ENCODE results near the gene UGT1A9.
A peak's percentile ranks its signal among the peaks of the same experiment; 100 is the strongest.
"Not testable (repeated sequence)": the region's sequence is repeated elsewhere in the genome, so short reads cannot be mapped to it uniquely, and the experiment has no call there.

UGT1A9 gene

DNA sequence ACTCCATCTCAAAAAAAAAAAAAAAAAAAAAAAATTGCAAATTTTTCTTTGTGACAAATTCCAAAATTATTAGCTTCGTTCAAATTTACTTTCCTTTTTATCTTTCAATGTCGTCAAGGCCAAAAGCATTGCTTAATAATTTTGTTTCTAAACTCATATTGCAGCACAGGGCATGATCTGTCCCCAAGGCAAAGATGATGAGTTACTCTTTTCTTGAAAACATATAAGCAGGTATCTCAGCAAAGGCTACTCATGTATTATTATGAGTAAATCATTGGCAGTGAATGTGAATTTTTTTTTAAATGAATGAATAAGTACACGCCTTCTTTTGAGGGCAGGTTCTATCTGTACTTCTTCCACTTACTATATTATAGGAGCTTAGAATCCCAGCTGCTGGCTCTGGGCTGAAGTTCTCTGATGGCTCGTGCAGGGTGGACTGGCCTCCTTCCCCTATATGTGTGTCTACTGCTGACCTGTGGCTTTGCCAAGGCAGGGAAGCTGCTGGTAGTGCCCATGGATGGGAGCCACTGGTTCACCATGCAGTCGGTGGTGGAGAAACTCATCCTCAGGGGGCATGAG, 9.9 kb downstream of the UGT1A9 start, which contains the start of gene UGT1A7:
TSS of gene UGT1A7 (plus strand) at position 381 of the 579 bp plus-strand sequence. CDS start at position 418, 37 bp downstream.
- no peak for DNase-seq

- DNase-seq, result no peak
Observed at GRCh38 chr2:233684640-233685039, 12.9 kb downstream of the UGT1A9 start.

DNA sequence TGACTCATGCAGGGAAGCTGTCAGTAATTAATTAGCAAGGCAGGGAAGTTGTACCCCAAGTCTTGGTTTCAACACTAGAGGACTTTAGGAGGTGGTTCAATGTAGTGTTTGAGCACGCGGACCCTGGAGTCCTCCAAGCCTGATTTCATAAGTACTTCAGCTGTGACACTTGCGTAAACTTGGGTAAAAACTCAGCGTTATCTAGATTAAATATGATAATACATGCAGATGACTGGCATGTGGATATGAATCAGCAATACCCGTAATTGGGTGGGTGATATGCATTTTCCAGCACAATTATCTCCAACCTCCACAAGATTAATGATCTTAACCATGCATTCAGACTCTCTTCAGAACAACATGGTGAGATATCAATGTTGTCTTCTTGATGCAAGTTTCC, 15.2 kb downstream of the UGT1A9 start:
- DNase-seq, result peak; percentile 86

DNA sequence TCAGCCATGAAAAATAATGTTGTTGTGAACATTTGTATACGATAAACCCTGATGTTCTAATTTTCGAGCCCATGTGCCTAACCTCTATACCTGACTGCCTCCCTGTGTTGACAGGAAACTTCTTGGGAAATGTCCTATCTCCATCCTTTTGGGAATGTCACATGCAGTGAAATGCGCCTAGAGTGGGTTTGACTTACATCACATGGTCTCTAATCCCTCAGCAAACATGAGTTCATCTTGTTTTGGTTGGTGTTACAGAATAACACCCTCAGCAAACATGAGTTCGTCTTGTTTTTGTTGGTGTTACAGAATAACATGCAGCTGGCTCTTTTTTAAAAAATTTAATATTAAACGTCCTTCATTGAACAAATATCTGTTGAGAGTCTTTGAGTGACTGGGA, 16.6 kb downstream of the UGT1A9 start:
- DNase-seq, result no peak

DNA sequence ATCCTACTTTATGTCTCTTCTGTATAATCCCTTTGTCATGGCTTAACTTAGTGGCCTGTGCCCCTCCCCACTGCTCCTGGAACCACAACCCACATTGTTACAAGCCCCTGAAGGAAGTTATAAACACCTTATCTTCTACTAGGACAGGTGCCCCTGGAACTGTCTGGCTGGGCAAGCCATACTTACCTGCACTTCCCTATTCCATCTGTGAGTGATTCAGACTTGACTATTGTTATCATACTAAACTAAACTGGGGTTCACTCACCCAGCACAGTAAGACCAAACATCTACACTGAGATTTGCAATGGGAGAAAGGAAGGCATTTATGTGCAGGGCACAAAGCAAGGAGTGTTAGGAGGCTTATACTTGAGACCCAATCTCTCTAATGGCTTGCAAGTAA, 17.3 kb downstream of the UGT1A9 start:
- DNase-seq, result peak; percentile 32

GRCh38 chr2:233689501-233689900, 17.8 kb downstream of the UGT1A9 start:
- DNase-seq, result peak; percentile 69

DNA sequence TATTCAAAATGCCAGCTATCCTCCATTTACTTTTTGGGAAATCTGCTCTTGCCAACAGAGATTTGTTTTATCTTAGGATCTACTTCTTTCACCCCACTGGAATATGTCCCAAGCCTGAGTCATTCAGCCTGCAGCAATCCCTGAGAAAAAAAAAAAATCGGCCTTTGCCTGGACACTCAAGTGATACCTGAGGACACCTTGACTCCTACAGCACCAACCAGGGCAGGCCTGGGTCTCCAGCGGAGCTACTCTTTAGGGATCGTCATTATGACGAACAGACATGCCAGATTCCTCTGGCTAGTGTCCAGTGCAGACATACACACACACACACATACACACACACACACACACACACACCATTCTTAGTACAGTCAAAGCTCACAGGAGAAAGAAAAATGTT, 18.7 kb downstream of the UGT1A9 start:
- no peak for DNase-seq

- DNase-seq, result no peak
Observed at GRCh38 chr2:233691443-233692433, 20.0 kb downstream of the UGT1A9 start.

DNA sequence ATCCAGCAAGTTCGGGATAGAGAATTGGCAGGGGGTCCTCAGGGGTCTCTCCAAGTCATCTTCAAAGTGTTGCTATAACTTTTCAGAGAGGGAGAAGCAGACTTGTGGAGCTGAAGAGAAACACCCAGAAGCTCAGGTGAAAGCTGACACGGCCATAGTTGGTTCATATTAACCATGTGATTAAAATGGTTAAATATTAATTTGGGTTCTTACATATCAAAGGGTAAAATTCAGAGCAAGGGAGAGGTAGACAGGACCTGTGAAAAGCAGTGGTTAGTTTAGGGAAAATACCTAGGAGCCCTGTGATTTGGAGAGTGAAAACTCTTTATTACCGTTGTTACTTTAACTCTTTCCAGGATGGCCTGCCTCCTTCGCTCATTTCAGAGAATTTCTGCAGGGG, 20.9 kb downstream of the UGT1A9 start, which contains the start of gene UGT1A6:
TSS of gene UGT1A6 (plus strand) at position 243 of the 400 bp plus-strand sequence. CDS start at position 358, 115 bp downstream.
- no peak for DNase-seq

- no peak for DNase-seq
Observed at GRCh38 chr2:233693963-233694362, 22.3 kb downstream of the UGT1A9 start.

- no peak for DNase-seq
Observed at GRCh38 chr2:233698740-233699139, 27.0 kb downstream of the UGT1A9 start.

- no peak for DNase-seq
Observed at GRCh38 chr2:233699424-233700027, 27.8 kb downstream of the UGT1A9 start.

GRCh38 chr2:233700028-233700635, 28.4 kb downstream of the UGT1A9 start:
- peak; percentile 96 for DNase-seq

DNA sequence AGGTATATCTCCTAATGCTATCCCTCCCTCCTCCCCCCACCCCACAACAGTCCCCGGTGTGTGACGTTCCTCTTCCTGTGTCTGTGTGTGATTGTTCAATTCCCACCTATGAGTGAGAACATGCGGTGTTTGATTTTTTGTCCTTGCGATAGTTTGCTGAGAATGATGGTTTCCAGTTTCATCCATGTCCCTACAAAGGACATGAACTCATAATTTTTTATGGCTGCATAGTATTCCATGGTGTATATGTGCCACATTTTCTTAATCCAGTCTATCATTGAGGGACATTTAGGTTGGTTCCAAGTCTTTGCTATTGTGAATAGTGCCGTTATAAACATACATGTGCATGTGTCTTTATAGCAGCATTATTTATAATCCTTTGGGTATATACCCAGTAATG, 29.1 kb downstream of the UGT1A9 start:
- DNase-seq, result not testable (repeated sequence)

- DNase-seq, result no peak
Observed at GRCh38 chr2:233702238-233702637, 30.5 kb downstream of the UGT1A9 start.

DNA sequence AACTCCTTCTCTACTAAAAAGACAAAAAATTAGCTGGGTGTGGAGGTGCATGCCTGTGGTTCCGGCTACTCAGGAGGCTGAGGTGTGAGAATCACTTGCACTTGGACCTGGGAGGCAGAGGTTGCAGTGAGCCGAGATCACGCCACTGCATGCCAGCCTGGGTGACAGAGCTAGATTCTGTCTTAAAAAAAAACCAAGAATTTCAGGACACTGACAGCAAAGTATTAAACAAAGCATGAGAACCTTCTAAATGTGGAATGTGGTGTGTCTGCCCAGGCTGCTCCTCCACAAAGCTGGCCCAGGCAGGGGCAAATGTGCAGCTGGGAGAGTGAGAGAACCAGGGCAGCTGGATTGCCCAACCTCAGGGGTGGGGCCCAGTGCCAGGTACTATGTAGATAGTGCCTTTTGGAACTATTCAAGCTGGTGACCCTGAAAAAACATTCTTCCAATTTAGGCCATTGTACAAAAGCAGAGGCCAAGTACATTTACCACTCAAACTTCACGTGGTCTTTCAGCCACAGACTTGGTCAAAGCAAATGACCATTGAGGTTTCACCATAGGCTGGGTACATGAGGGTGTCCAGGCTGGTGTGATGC, 34.3 kb downstream of the UGT1A9 start:
- DNase-seq, result peak; percentile 66

DNA sequence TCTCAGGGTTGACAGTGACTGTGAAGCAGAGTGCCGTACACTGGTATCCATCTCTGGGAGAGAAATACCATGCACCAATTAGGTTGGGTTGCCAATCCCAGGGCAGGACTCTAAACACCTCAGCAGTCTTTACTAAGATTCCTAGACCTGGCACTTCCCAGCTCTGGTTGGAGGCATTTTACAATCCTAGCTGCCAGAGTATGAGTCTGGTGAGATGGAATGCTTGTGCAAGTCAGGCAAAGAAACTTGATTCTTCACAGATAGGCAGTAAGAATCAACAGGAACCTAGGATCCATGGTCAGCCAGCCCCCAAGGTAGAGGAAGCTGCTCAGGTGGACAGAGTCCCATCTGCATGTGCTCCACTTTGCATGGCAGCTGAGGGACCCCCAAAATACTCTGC, 35.0 kb downstream of the UGT1A9 start:
- no peak for DNase-seq

DNA sequence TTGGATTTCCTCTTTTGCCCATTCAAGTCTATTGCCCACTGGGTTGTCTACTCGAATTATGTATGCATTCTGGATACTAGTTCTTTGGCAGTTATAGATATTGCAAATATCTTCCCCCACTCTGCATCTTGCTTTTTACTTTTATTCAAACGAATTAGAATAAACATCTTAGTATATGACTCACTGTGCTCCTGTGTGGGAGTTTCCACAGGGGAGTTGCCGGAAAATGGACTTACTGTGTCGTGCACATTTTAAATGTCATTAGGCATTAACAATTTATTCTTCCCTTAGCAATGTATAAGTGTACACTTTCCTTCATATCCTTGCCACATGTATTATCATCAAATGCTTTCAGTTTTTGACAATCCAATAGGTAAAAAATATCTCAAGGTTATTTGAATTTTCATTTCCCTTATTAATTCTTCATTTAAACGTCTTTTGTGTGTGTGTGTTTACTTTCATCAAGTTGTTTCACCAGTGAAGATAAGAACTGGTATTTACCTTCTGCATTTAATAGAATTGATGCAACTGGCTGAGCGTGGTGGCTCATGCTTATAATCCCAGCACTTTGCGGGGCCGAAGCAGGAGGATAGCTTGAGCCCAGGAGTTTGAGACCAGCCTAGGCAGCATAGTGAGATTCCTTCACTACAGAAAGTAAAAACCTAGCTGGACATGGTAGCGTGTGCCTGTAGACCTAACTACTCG, 36.4 kb downstream of the UGT1A9 start:
- DNase-seq, result no peak

DNA sequence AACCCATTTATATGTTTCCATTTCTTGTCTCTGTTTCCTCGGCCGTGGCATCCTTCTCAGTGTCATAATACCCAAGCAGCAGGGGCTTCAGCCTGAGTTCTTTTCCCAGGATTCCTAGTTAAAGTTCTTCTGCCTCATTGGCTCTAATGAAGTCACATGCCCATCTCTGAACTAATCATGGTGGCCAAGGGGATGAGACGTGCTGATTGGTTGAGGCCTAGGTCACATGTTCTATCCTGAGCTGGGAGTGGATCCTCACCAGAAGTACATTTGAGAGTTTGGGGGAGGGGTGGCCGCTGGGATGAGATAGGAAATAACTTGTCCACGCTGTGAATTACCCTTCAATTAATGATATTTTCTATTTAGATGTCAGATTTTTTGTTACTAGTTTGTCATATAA, 37.2 kb downstream of the UGT1A9 start:
- no peak for DNase-seq

DNA sequence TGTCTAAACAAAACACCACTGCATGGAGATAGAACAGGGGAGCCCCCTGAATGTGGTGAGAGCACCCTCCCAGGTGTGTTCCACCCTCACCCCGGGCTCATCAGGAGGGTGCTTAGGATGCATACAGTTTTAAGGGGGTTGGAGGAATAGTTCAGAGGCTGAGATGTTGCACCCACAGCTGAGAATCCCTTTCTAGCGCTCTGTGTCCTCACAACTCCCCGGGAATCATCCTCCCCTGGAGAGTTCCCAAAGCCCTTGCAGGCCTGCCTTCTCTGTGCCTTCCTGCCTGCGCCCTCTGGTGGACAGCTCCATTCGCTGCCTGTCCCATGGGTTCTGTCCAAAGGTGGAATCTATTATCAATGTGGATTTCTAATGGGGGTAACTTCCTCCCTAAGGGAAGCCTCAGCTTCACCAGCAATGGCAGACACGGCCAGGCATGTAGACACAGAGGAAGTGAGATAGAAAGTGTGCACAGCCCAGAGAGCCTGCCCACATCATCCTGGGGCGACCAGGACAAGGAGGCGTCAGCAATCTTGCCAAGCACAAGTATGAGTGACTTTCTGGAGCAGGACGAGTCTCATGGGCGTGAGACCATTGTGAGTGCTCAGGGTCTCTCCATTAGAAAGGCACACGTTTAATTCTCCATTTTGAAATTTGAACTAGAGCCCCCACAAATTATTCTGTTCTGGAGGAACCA, 39.8 kb downstream of the UGT1A9 start:
- peak; percentile 88 for DNase-seq

DNA sequence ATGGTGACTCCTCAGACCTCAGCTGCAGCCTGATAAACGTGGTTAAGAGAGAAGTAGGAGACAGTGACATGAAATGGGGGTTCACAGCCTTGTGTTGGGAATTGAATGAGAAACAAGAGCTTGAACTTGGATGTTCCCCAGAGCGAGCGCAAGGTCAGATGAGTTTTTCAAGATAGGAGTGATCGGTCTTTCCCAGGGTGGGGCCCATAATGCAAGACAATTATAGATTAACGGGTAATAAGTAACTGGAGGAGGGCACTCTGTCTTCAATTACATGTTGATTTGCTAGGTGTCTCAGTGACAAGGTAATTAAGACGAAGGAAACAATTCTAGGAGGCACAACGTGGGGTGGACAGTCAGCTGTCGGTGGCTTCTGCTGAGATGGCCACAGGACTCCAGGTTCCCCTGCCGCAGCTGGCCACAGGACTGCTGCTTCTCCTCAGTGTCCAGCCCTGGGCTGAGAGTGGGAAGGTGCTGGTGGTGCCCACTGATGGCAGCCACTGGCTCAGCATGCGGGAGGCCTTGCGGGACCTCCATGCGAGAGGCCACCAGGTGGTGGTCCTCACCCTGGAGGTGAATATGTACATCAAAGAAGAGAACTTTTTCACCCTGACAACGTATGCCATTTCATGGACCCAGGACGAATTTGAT, 41.0 kb downstream of the UGT1A9 start, which contains the start of gene UGT1A5:
TSS of gene UGT1A5 (plus strand) at position 297 of the 651 bp plus-strand sequence. CDS start at position 382, 85 bp downstream.
- no peak for DNase-seq
